BJ (cell line): Measurements from ENCODE around the gene MMP14. TPM values are rescaled to one million over a fixed set of nuclear protein-coding genes. Genes with fewer than 3 reads are reported as not detected.
A peak's percentile ranks its signal among the peaks of the same experiment; 100 is the strongest.

ENCODE experiments used
- CTCF ChIA-PET: fragments of 350-600 bp; formaldehyde crosslinking; extraction: SDS; loops from one replicate; lab custom pipeline; 2021; ENCODE audit warnings: antibody characterized with exemption, inconsistent platforms; lab: Yijun Ruan, JAX
- POLR2A ChIA-PET: fragments of 300-600 bp; sonication (Branson Sonifier 250); formaldehyde crosslinking; extraction: SDS; loops from one replicate; lab custom pipeline; 2021; ENCODE audit warnings: antibody characterized with exemption; lab: Charles Lee
- DNase-seq: peaks from one replicate; pipeline ENCODE4 v3.0.0-alpha.2; 2011; ENCODE audit warnings: low read depth
- H3K27me3 ChIP-seq: 2 replicates; pipeline ENCODE4 v1.6.0; 2011; ENCODE audit warnings: low read length; ENCODE audit not compliant: control insufficient read depth, insufficient read depth
- H3K36me3 ChIP-seq: 2 replicates; pipeline ENCODE4 v1.5.1; 2011; ENCODE audit warnings: low read length; ENCODE audit not compliant: control insufficient read depth, insufficient read depth
- H3K4me3 ChIP-seq: 2 replicates; pipeline ENCODE4 v1.5.1; 2011; ENCODE audit warnings: low read depth, mild to moderate bottlenecking, control low read depth, low read length
- CTCF ChIP-seq: IDR thresholded peaks from 2 replicates; pipeline ENCODE4 v1.5.1; 2011; ENCODE audit warnings: low read depth, mild to moderate bottlenecking, control low read depth, inconsistent platforms, low read length, moderate library complexity; ENCODE audit not compliant: insufficient read depth
- polyA plus RNA-seq: library from polyadenylated mRNA; depleted of rRNA; stranded (reverse); fragments of >200 nt; gene quantifications from 2 replicates; pipeline ENCODE4 v1.2.3, GENCODE V29; 2011

The MMP14 gene
- polyA plus RNA-seq, 1 experiment: 592 TPM

GRCh38 chr14:22829661-22830442 lies 6.5 kb upstream of the MMP14 start, which contains the start of gene MRPL52:
TSS of gene MRPL52 (plus strand) at chr14:22829887. CDS start at chr14:22829913, 26 bp downstream.
- CTCF ChIA-PET: interaction anchor here (1.0 to 4.2 kb wide), 3 partner anchors 19 to 63 kb away, joined by 3 to 33 read pairs (median 6); partner anchors contain the start of gene OXA1L
- TF ChIP-seq CTCF: no peak
- POLR2A ChIA-PET: interaction anchor here (0.8 kb wide), 1 partner anchor 21 kb away, joined by 3 read pairs; no protein-coding TSS in a partner anchor

GRCh38 chr14:22830443-22831010 lies 5.9 kb upstream of the MMP14 start:
- Histone ChIP-seq H3K4me3 (peak overlapping the region; percentile 72), H3K36me3 (no peaks in the 10 kb centered on the region; the same call in 1 of the 2 replicates), H3K27me3 (no peaks in the 10 kb centered on the region)
- ChIA-PET POLR2A (interaction anchor here (0.8 kb wide), 1 partner anchor 21 kb away, joined by 3 read pairs; no protein-coding TSS in a partner anchor), CTCF (interaction anchor here (1.0 to 4.2 kb wide), 3 partner anchors 18 to 64 kb away, joined by 3 to 33 read pairs (median 6); partner anchors contain the start of gene OXA1L)
- TF ChIP-seq CTCF: no peak
- no peak for DNase-seq

More at GRCh38 chr14:22829661-22830442, 6.5 kb upstream of the MMP14 start, which contains the start of gene MRPL52:
- Histone ChIP-seq H3K36me3 (no peaks in the 10 kb centered on the region; the same call in 1 of the 2 replicates), H3K4me3 (peak within 1 kb of the TSS; percentile 72), H3K27me3 (no peaks in the 10 kb centered on the region)
- peak; percentile 46 for DNase-seq

GRCh38 chr14:22835505-22835904 lies 880 bp upstream of the MMP14 start:
- TF ChIP-seq CTCF: no peak
- Histone ChIP-seq H3K36me3 (peaks cover 3% of the 10 kb centered on the region), H3K27me3 (no peaks in the 10 kb centered on the region), H3K4me3 (no peak overlapping the region)
- CTCF ChIA-PET: interaction anchor here (0.7 to 9.9 kb wide), 11 partner anchors 14 to 279 kb away, joined by 3 to 246 read pairs (median 3); partner anchors contain the start of gene AJUBA
- POLR2A ChIA-PET: no interaction called here
- no peak for DNase-seq

- ChIA-PET POLR2A (interaction anchor here (0.9 to 1.6 kb wide), 4 partner anchors 11 to 16 kb away, joined by 3 to 8 read pairs (median 6); no protein-coding TSS in a partner anchor), CTCF (interaction anchor here (0.6 to 9.9 kb wide), 9 partner anchors 14 to 315 kb away, joined by 3 to 246 read pairs (median 5); partner anchors contain the start of gene RBM23)
- H3K27me3 ChIP-seq: no peaks in the 10 kb centered on the region
- DNase-seq: no peak
- no peak for TF ChIP-seq CTCF
- peak overlapping the region; percentile 83 for H3K4me3 ChIP-seq
- peaks cover 17% of the 10 kb centered on the region for H3K36me3 ChIP-seq
Measured at GRCh38 chr14:22837114-22837749, 847 bp downstream of the MMP14 start.
